Measurements from ENCODE around the gene CES2.
"Not testable (repeated sequence)": the region's sequence is repeated elsewhere in the genome, so short reads cannot be mapped to it uniquely, and the experiment has no call there.

The CES2 gene

GRCh38 chr16:66972983-66973382, 37.7 kb downstream of the CES2 start:
- H3K4me3 ChIP-seq (ENCODE audit: low read depth, low read length) = no peak overlapping the region
- no peaks in the 10 kb centered on the region for H3K27me3 ChIP-seq (ENCODE audit: control insufficient read depth, insufficient read depth, low read length)
- no peaks in the 10 kb centered on the region for H3K36me3 ChIP-seq (ENCODE audit: control insufficient read depth, insufficient read depth, low read length)
- no peaks in the 10 kb centered on the region for H3K4me1 ChIP-seq (ENCODE audit: control insufficient read depth, insufficient read depth, low read length)
- no peak overlapping the region for H3K9ac ChIP-seq (ENCODE audit: low read depth, low read length)
- H3K9me3 ChIP-seq (ENCODE audit: control insufficient read depth, insufficient read depth, low read length) = no peaks in the 10 kb centered on the region

- H3K4me3 ChIP-seq (ENCODE audit: low read depth, low read length) = no peak overlapping the region
- no peaks in the 10 kb centered on the region for H3K9me3 ChIP-seq (ENCODE audit: control insufficient read depth, insufficient read depth, low read length)
- no peak overlapping the region for H3K9ac ChIP-seq (ENCODE audit: low read depth, low read length)
- no peaks in the 10 kb centered on the region for H3K4me1 ChIP-seq (ENCODE audit: control insufficient read depth, insufficient read depth, low read length)
- no peaks in the 10 kb centered on the region for H3K27me3 ChIP-seq (ENCODE audit: control insufficient read depth, insufficient read depth, low read length)
- H3K36me3 ChIP-seq (ENCODE audit: control insufficient read depth, insufficient read depth, low read length) = no peaks in the 10 kb centered on the region
Observed at GRCh38 chr16:66973716-66974115, 38.4 kb downstream of the CES2 start.

- not testable (repeated sequence) for H3K4me3 ChIP-seq (ENCODE audit: low read depth, low read length); H3K36me3 ChIP-seq (ENCODE audit: control insufficient read depth, insufficient read depth, low read length); H3K9ac ChIP-seq (ENCODE audit: low read depth, low read length); H3K27me3 ChIP-seq (ENCODE audit: control insufficient read depth, insufficient read depth, low read length); H3K4me1 ChIP-seq (ENCODE audit: control insufficient read depth, insufficient read depth, low read length); H3K9me3 ChIP-seq (ENCODE audit: control insufficient read depth, insufficient read depth, low read length)
Observed at GRCh38 chr16:66974156-66974931, 39.0 kb downstream of the CES2 start.

DNA sequence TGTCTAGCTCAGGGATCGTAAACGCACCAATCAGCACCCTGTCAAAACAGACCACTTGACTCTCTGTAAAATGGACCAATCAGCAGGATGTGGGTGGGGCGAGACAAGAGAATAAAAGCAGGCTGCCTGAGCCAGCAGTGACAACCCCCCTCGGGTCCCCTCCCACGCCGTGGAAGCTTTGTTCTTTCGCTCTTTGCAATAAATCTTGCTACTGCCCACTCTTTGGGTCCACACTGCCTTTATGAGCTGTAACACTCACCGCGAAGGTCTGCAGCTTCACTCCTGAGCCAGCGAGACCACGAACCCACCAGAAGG, 39.6 kb downstream of the CES2 start:
- not testable (repeated sequence) for H3K9me3 ChIP-seq (ENCODE audit: control insufficient read depth, insufficient read depth, low read length)

GRCh38 chr16:66975302-66975893, 40.1 kb downstream of the CES2 start:
- no peak overlapping the region for H3K9ac ChIP-seq (ENCODE audit: low read depth, low read length)
- no peaks in the 10 kb centered on the region for H3K36me3 ChIP-seq (ENCODE audit: control insufficient read depth, insufficient read depth, low read length)
- no peaks in the 10 kb centered on the region for H3K4me1 ChIP-seq (ENCODE audit: control insufficient read depth, insufficient read depth, low read length)
- no peaks in the 10 kb centered on the region for H3K9me3 ChIP-seq (ENCODE audit: control insufficient read depth, insufficient read depth, low read length)
- H3K4me3 ChIP-seq (ENCODE audit: low read depth, low read length) = no peak overlapping the region
- H3K27me3 ChIP-seq (ENCODE audit: control insufficient read depth, insufficient read depth, low read length) = no peaks in the 10 kb centered on the region

More for the DNA sequence above, 39.6 kb downstream of the CES2 start:
- not testable (repeated sequence) for H3K27me3 ChIP-seq (ENCODE audit: control insufficient read depth, insufficient read depth, low read length); H3K36me3 ChIP-seq (ENCODE audit: control insufficient read depth, insufficient read depth, low read length); H3K4me1 ChIP-seq (ENCODE audit: control insufficient read depth, insufficient read depth, low read length); H3K4me3 ChIP-seq (ENCODE audit: low read depth, low read length); H3K9ac ChIP-seq (ENCODE audit: low read depth, low read length)

GRCh38 chr16:66976746-66977145, 41.4 kb downstream of the CES2 start:
- Histone ChIP-seq H3K9me3 (ENCODE audit: control insufficient read depth, insufficient read depth, low read length) (no peaks in the 10 kb centered on the region), H3K27me3 (ENCODE audit: control insufficient read depth, insufficient read depth, low read length) (no peaks in the 10 kb centered on the region), H3K9ac (ENCODE audit: low read depth, low read length) (no peak overlapping the region), H3K4me1 (ENCODE audit: control insufficient read depth, insufficient read depth, low read length) (no peaks in the 10 kb centered on the region), H3K4me3 (ENCODE audit: low read depth, low read length) (no peak overlapping the region), H3K36me3 (ENCODE audit: control insufficient read depth, insufficient read depth, low read length) (no peaks in the 10 kb centered on the region)

- Histone ChIP-seq H3K4me1 (ENCODE audit: control insufficient read depth, insufficient read depth, low read length) (no peaks in the 10 kb centered on the region), H3K9ac (ENCODE audit: low read depth, low read length) (no peak overlapping the region), H3K9me3 (ENCODE audit: control insufficient read depth, insufficient read depth, low read length) (no peaks in the 10 kb centered on the region), H3K36me3 (ENCODE audit: control insufficient read depth, insufficient read depth, low read length) (no peaks in the 10 kb centered on the region), H3K27me3 (ENCODE audit: control insufficient read depth, insufficient read depth, low read length) (no peaks in the 10 kb centered on the region), H3K4me3 (ENCODE audit: low read depth, low read length) (no peak overlapping the region)
Observed at GRCh38 chr16:66977341-66978113, 42.2 kb downstream of the CES2 start.

DNA sequence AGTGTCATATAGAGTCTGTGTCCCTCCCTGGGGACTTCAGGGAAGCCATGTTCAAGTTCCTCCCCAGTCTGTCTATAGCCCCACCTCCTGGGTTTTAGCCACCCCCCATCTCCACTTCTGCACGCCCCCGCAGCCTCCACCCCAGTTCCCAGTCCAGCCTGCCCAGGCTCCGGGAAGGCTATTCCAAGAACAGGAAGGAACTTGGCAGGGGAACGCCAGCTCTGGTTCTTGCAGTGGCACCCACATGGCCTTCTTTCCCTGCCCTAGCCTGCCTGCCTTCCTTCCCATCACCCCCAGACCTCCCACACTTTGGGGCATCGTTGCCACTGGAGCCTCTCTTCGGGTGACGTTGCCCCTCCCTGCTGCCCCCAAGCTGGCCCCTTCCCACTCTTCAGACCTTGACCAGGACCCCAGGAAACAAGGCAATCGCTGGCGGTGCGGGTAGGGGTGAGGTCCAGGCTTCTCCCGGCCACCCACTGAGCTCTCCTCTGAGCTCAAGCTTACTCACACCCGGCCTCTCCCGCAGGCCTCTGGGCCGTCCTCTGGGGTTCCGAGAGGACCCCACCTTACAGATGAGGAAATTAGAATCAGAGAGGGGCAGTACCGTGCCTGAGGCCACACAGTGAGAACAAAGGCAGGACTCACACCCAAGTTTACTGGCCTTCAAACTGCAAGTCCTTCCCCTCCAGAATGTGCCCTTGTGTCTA, 43.8 kb downstream of the CES2 start:
- Histone ChIP-seq H3K36me3 (ENCODE audit: control insufficient read depth, insufficient read depth, low read length) (no peaks in the 10 kb centered on the region), H3K9ac (ENCODE audit: low read depth, low read length) (no peak overlapping the region), H3K27me3 (ENCODE audit: control insufficient read depth, insufficient read depth, low read length) (no peaks in the 10 kb centered on the region), H3K4me1 (ENCODE audit: control insufficient read depth, insufficient read depth, low read length) (no peaks in the 10 kb centered on the region), H3K4me3 (ENCODE audit: low read depth, low read length) (no peak overlapping the region), H3K9me3 (ENCODE audit: control insufficient read depth, insufficient read depth, low read length) (no peaks in the 10 kb centered on the region)

DNA sequence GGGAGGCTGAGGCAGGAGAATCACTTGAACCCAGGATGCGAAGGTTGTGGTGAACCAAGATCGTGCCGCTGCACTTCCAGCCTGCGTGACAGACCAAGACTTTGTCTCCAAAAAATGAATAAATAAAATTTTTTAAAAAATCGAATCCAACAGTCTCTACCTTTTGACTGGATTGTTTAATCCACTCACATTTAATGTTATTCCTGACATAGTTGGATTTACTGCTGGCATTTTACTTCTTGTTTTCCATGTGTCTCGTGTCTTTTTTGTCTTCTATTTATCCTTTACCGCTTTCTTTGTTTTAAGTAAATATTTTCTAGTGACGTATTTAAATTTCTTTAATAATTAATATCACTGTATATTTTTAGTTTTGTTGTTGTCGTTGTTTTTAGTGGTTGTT, 47.7 kb downstream of the CES2 start:
- Histone ChIP-seq H3K4me1 (ENCODE audit: control insufficient read depth, insufficient read depth, low read length) (no peaks in the 10 kb centered on the region), H3K27me3 (ENCODE audit: control insufficient read depth, insufficient read depth, low read length) (no peaks in the 10 kb centered on the region), H3K9me3 (ENCODE audit: control insufficient read depth, insufficient read depth, low read length) (no peaks in the 10 kb centered on the region), H3K4me3 (ENCODE audit: low read depth, low read length) (no peak overlapping the region), H3K9ac (ENCODE audit: low read depth, low read length) (no peak overlapping the region), H3K36me3 (ENCODE audit: control insufficient read depth, insufficient read depth, low read length) (no peaks in the 10 kb centered on the region)

DNA sequence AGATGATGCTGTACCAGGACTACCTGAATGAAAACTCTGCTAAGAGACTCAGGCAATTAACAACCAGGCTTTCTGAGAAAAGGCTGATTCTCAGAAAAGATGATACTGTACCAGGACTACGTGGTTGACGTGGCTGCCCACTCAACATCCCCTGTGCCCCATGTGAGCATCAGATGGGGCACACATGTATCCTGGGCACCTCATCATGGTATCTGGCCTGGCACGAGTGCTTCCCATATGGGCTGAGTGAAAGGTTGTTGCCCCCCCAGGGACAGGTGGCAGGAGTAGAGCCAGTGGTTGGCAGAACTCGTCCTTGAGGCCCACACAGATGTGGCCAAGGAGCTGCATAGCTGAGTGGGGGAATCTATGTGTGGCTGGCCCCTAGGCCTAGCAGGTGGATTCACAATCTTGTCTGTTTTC, 49.6 kb downstream of the CES2 start:
- Histone ChIP-seq H3K4me3 (ENCODE audit: low read depth, low read length) (no peak overlapping the region), H3K27me3 (ENCODE audit: control insufficient read depth, insufficient read depth, low read length) (no peaks in the 10 kb centered on the region), H3K36me3 (ENCODE audit: control insufficient read depth, insufficient read depth, low read length) (no peaks in the 10 kb centered on the region), H3K4me1 (ENCODE audit: control insufficient read depth, insufficient read depth, low read length) (no peaks in the 10 kb centered on the region), H3K9me3 (ENCODE audit: control insufficient read depth, insufficient read depth, low read length) (no peaks in the 10 kb centered on the region), H3K9ac (ENCODE audit: low read depth, low read length) (no peak overlapping the region)

GRCh38 chr16:66986559-66986958, 51.2 kb downstream of the CES2 start:
- no peaks in the 10 kb centered on the region for H3K27me3 ChIP-seq (ENCODE audit: control insufficient read depth, insufficient read depth, low read length)
- H3K4me3 ChIP-seq (ENCODE audit: low read depth, low read length) = no peak overlapping the region
- no peaks in the 10 kb centered on the region for H3K9me3 ChIP-seq (ENCODE audit: control insufficient read depth, insufficient read depth, low read length)
- H3K36me3 ChIP-seq (ENCODE audit: control insufficient read depth, insufficient read depth, low read length) = no peaks in the 10 kb centered on the region
- H3K4me1 ChIP-seq (ENCODE audit: control insufficient read depth, insufficient read depth, low read length) = no peaks in the 10 kb centered on the region
- H3K9ac ChIP-seq (ENCODE audit: low read depth, low read length) = no peak overlapping the region
